ENCODE measurements around the gene ARHGAP24.

- TF ChIP-seq, protein P1, sequence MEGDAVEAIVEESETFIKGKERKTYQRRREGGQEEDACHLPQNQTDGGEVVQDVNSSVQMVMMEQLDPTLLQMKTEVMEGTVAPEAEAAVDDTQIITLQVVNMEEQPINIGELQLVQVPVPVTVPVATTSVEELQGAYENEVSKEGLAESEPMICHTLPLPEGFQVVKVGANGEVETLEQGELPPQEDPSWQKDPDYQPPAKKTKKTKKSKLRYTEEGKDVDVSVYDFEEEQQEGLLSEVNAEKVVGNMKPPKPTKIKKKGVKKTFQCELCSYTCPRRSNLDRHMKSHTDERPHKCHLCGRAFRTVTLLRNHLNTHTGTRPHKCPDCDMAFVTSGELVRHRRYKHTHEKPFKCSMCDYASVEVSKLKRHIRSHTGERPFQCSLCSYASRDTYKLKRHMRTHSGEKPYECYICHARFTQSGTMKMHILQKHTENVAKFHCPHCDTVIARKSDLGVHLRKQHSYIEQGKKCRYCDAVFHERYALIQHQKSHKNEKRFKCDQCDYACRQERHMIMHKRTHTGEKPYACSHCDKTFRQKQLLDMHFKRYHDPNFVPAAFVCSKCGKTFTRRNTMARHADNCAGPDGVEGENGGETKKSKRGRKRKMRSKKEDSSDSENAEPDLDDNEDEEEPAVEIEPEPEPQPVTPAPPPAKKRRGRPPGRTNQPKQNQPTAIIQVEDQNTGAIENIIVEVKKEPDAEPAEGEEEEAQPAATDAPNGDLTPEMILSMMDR (IDR thresholded peaks at IDR 0.05), result no peak
- no peak for TF ChIP-seq POLR2A (IDR thresholded peaks at IDR 0.05)
These were observed 477.6 kb downstream of the ARHGAP24 start for GRCh38 chr4:85952528-85952927.
